AG09309 (cell line): ENCODE measurements around the gene FOXE3.
A peak's percentile ranks its signal among the peaks of the same experiment; 100 is the strongest.

Experiments used
- DNase-seq: peaks from one replicate; pipeline ENCODE4 v3.0.0-alpha.2; 2010; ENCODE audit warnings: low read depth
- H3K4me3 ChIP-seq: 2 replicates; pipeline ENCODE4 v1.5.1; 2011; ENCODE audit warnings: mild to moderate bottlenecking, low read depth, low read length, moderate library complexity; ENCODE audit not compliant: control insufficient read depth
- TF ChIP-seq, protein P1 (sequence below): IDR thresholded peaks from 2 replicates; pipeline ENCODE4 v1.5.1; 2011; ENCODE audit warnings: mild to moderate bottlenecking, low read depth, low read length, inconsistent platforms; ENCODE audit not compliant: insufficient read depth, control insufficient read depth; ENCODE audit errors: missing control alignments

FOXE3 gene

DNA sequence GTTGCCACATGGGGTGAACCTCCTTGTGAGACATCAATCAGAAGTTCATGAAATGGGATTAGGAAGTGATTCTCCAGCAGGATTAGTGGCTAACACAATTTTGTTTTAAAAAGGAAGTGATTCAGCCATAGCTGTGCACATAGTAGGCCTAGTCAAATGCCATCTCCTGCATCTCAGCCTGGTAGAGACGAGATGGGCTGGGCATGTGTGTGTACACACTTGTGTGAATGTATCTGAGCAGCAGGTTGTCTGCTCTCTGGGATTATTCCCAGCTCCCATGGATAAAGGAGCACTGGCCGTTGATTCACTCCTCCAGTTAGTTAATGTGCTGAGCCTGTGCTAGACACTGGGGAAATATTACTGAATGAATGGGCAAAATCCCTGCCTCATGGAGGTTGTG lies 2.0 kb downstream of the FOXE3 start:
- TF ChIP-seq, protein P1, sequence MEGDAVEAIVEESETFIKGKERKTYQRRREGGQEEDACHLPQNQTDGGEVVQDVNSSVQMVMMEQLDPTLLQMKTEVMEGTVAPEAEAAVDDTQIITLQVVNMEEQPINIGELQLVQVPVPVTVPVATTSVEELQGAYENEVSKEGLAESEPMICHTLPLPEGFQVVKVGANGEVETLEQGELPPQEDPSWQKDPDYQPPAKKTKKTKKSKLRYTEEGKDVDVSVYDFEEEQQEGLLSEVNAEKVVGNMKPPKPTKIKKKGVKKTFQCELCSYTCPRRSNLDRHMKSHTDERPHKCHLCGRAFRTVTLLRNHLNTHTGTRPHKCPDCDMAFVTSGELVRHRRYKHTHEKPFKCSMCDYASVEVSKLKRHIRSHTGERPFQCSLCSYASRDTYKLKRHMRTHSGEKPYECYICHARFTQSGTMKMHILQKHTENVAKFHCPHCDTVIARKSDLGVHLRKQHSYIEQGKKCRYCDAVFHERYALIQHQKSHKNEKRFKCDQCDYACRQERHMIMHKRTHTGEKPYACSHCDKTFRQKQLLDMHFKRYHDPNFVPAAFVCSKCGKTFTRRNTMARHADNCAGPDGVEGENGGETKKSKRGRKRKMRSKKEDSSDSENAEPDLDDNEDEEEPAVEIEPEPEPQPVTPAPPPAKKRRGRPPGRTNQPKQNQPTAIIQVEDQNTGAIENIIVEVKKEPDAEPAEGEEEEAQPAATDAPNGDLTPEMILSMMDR: no peak
- H3K4me3 ChIP-seq: no peak overlapping the region
- no peak for DNase-seq

DNA sequence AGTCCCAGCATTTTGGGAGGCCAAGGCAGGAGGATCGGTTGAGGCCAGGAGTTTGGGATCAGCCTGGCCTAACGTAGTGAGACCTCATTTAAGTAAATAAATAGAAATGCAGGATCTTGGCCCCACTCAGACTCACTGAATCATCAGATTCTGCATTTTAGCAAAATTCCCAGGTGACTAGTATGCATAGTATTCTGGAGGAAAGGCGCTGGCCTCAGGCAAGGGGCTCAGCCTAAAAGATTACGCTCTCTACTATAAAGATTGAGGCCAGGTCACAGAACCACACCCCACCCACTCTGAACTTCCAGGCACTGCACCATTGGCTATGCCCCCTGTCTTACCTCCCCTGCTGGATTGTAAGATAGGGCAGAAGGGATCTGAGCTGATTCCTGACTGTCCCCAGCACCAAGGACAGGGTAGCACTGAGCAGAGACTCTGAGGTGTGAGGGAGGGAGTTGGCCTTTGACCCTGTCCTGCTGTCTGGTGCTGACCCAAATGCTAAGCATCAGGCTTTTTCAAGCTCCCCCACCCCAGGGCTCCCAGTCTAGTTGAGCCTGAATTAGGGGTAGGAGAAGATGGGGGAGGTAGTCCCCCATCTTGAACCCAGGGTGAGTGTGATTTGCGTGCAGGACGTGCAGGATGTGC lies 2.7 kb downstream of the FOXE3 start:
- DNase-seq: no peak
- no peak overlapping the region for H3K4me3 ChIP-seq
- TF ChIP-seq, protein P1: no peak

DNA sequence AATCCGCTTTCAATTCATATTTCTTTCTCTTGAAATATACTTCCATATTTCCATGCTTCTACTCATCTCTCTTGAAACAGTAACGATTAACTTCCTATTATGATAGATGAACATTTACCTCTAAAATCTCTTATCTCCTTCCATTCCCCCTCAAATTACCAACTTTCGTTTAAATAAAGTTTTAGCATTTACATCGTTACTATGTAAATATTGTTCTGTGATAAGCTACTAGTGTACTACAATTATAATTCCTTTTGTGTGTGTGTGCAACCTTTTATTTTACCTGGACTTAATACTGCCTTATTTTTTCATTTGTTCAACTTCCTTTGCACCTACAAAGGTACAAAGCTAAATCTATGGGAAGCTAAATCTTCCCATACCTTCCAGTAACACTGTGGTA lies 4.5 kb downstream of the FOXE3 start:
- TF ChIP-seq, protein P1: no peak
- no peak for DNase-seq
- H3K4me3 ChIP-seq: no peak overlapping the region

DNA sequence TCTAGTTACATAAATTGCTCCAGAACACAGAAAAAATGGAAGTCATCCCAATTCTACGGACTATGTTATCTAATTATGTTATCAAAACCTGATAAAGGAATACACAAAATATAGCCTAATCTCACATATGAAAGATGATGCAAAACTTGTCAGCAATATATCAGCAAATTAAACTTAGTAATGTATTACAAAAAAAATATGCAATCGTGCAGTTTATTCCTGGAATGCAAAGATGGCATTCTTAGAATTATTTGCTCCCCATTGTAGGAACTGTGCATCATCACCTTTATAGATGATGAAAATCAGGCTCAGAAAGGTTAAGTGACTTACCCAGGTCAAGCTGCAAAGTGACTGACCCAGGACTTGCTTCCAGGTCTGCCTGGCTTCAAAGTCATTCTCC lies 7.8 kb downstream of the FOXE3 start:
- no peak overlapping the region for H3K4me3 ChIP-seq
- TF ChIP-seq, protein P1: no peak
- no peak for DNase-seq

DNA sequence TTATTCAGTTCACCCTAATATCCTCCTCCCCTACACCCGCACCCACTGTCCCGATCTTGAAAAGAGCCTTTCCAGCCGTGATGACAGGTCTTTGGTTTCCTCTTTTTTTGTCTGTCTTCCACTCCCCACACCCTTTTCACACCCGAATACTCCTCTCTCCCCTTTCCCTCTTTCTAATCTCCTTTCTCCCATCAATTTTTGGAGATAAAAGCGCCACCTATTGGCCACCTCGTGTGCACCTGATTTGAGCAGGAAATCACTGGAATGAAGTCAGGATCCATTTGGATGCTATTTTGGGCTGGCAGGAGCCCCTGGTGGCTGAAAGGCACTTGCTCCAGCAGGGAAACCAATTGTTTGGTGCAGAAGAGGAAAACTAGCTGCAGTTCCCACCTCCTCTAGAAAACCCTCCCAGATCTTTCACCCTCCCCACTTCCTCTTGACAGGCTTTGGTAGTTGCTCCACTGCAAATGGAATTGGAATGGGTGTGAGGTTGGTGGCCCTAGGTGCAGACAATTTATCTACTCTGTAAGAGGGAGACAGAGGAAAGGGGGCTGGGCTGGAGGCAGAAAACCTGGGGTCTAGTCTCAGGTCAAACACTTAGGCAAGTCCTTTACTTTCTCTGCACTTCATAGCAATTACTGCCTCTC lies 8.4 kb downstream of the FOXE3 start:
- no peak for DNase-seq
- H3K4me3 ChIP-seq: no peak overlapping the region
- TF ChIP-seq, protein P1: peak; percentile 91

DNA sequence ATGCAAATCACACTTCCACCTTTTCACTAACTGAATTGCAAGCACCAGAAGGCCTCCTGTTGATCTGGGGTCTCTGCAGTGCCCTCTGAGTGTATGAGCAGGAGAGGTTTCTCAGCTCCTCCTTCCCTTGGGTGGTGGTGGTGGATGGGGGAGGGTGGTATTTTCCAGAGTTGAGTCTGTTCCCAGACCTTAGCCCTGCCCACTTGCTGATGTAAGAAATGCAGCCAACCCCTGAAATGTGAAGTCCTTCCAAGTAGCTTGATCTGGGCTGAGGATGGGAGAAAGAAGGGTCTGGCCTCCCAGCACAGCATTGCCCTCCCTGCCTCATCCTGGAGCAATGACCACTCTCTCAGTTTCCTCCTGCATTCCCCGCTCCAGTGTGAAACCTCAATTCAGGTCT lies 15.4 kb downstream of the FOXE3 start:
- peak; percentile 59 for DNase-seq
- no peak overlapping the region for H3K4me3 ChIP-seq
- TF ChIP-seq, protein P1: no peak
